SK-N-SH (cell line): Measurements from ENCODE around the gene KCNQ4.

Experiments
- CTCF ChIP-seq: fragments of 200-600 bp; sonication (generic); IDR thresholded peaks from 2 replicates; pipeline ENCODE4 v1.6.1; 2017; ENCODE audit warnings: antibody characterized with exemption, mild to moderate bottlenecking, moderate library complexity
- EP300 ChIP-seq, 2 experiments: IDR thresholded peaks; 2 replicates each; pipeline versions ENCODE4 v1.4.0 to v1.6.1; 2012; ENCODE audit warnings: borderline replicate concordance in 1 of 2, low read depth in 1 of 2, low read length in 1 of 2
- EZH2phosphoT487 ChIP-seq: fragments of 200-600 bp; sonication (generic); IDR thresholded peaks from 2 replicates; pipeline ENCODE4 v1.6.1; 2017; ENCODE audit warnings: low read depth, mixed run types, mild to moderate bottlenecking, antibody characterized with exemption, moderate library complexity, borderline replicate concordance
- FOXM1 ChIP-seq: IDR thresholded peaks from 2 replicates; pipeline ENCODE4 v1.4.0; 2012; ENCODE audit warnings: low read depth, mild to moderate bottlenecking
- MEF2A ChIP-seq: IDR thresholded peaks from 2 replicates; pipeline ENCODE4 v1.4.0; 2012; ENCODE audit warnings: low read depth, borderline replicate concordance
- NRF1 ChIP-seq: IDR thresholded peaks from 2 replicates; pipeline ENCODE4 v1.6.1; 2012; ENCODE audit warnings: low read depth, mild to moderate bottlenecking, low read length
- POLR2AphosphoS5 ChIP-seq: IDR thresholded peaks from 2 replicates; pipeline ENCODE4 v1.6.1; 2012; ENCODE audit warnings: low read depth, low read length
- RFX5 ChIP-seq: IDR thresholded peaks from 2 replicates; pipeline ENCODE4 v1.6.1; 2012; ENCODE audit warnings: mild to moderate bottlenecking, improper control_type of control experiment, low read length
- RXRA ChIP-seq: IDR thresholded peaks from 2 replicates; pipeline ENCODE4 v1.4.0; 2012; ENCODE audit warnings: low read depth, mild to moderate bottlenecking, borderline replicate concordance
- SIN3A ChIP-seq: IDR thresholded peaks from 2 replicates; pipeline ENCODE4 v1.6.1; 2012; ENCODE audit warnings: low read depth, mild to moderate bottlenecking, low read length, moderate library complexity, borderline replicate concordance
- TAF1 ChIP-seq: IDR thresholded peaks from 2 replicates; pipeline ENCODE4 v1.6.1; 2012; ENCODE audit warnings: low read depth, mild to moderate bottlenecking, low read length, moderate library complexity, borderline replicate concordance
- YY1 ChIP-seq: IDR thresholded peaks from 2 replicates; pipeline ENCODE4 v1.4.0; 2012; ENCODE audit warnings: low read depth, mild to moderate bottlenecking
- ZBTB33 ChIP-seq: IDR thresholded peaks from 2 replicates; pipeline ENCODE4 v1.4.0; 2012; ENCODE audit warnings: low read depth, borderline replicate concordance
- TF ChIP-seq, protein P1 (sequence below): fragments of 150-350 bp; IDR thresholded peaks from 2 replicates; pipeline ENCODE4 v1.6.1; 2017; ENCODE audit warnings: antibody characterized with exemption, low read length, low read depth, borderline replicate concordance

- TF ChIP-seq ZBTB33 (no peak), CTCF (no peak), POLR2AphosphoS5 (no peak), EZH2phosphoT487 (no peak), TAF1 (no peak), FOXM1 (no peak), YY1 (no peak), RFX5 (no peak), RXRA (no peak), SIN3A (no peak), EP300 (IDR thresholded peaks at IDR 0.05; ENCODE audit: borderline replicate concordance in 1 of 2, low read depth in 1 of 2, low read length in 1 of 2) (no peak), MEF2A (no peak), NRF1 (no peak)
- TF ChIP-seq, protein P1, sequence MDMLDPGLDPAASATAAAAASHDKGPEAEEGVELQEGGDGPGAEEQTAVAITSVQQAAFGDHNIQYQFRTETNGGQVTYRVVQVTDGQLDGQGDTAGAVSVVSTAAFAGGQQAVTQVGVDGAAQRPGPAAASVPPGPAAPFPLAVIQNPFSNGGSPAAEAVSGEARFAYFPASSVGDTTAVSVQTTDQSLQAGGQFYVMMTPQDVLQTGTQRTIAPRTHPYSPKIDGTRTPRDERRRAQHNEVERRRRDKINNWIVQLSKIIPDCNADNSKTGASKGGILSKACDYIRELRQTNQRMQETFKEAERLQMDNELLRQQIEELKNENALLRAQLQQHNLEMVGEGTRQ = no peak
Observed at GRCh38 chr1:40758004-40758403, 25.6 kb upstream of the KCNQ4 start.
